ENCODE results near the gene BNIP5. TPM values are rescaled to one million over a fixed set of nuclear protein-coding genes. Genes with fewer than 3 reads are reported as not detected.

The BNIP5 gene
- total RNA-seq, 1 donor from 2014 or later, result not detected

GRCh38 chr6:36326356-36326995 lies 10.2 kb downstream of the BNIP5 start:
- no peak for DNase-seq (ENCODE audit: low spot score)

- no peak for DNase-seq (ENCODE audit: low spot score)
Observed at GRCh38 chr6:36324715-36325114, 12.0 kb downstream of the BNIP5 start.

GRCh38 chr6:36324191-36324590 lies 12.5 kb downstream of the BNIP5 start:
- no peak for DNase-seq (ENCODE audit: low spot score)

GRCh38 chr6:36323062-36323461 lies 13.6 kb downstream of the BNIP5 start:
- no peak for DNase-seq (ENCODE audit: low spot score)

GRCh38 chr6:36322591-36322990 lies 14.1 kb downstream of the BNIP5 start:
- no peak for DNase-seq (ENCODE audit: low spot score)

GRCh38 chr6:36320475-36320874 lies 16.2 kb downstream of the BNIP5 start:
- no peak for DNase-seq (ENCODE audit: low spot score)

GRCh38 chr6:36319821-36320220 lies 16.9 kb downstream of the BNIP5 start:
- no peak for DNase-seq (ENCODE audit: low spot score)

- no peak for DNase-seq (ENCODE audit: low spot score)
Observed at GRCh38 chr6:36319436-36319762, 17.3 kb downstream of the BNIP5 start.

- no peak for DNase-seq (ENCODE audit: low spot score)
Observed at GRCh38 chr6:36318690-36319435, 17.8 kb downstream of the BNIP5 start.

GRCh38 chr6:36317623-36318022 lies 19.1 kb downstream of the BNIP5 start:
- DNase-seq (ENCODE audit: low spot score), result no peak

GRCh38 chr6:36315921-36316320 lies 20.8 kb downstream of the BNIP5 start:
- no peak for DNase-seq (ENCODE audit: low spot score)

GRCh38 chr6:36314221-36315014 lies 22.3 kb downstream of the BNIP5 start:
- no peak for DNase-seq (ENCODE audit: low spot score)

- no peak for DNase-seq (ENCODE audit: low spot score)
Observed at GRCh38 chr6:36313649-36313936, 23.1 kb downstream of the BNIP5 start.

GRCh38 chr6:36312854-36313648 lies 23.6 kb downstream of the BNIP5 start:
- DNase-seq (ENCODE audit: low spot score), result no peak

GRCh38 chr6:36309900-36310299 lies 26.8 kb downstream of the BNIP5 start:
- no peak for DNase-seq (ENCODE audit: low spot score)

- no peak for DNase-seq (ENCODE audit: low spot score)
Observed at GRCh38 chr6:36309203-36309602, 27.5 kb downstream of the BNIP5 start.

GRCh38 chr6:36308514-36308913 lies 28.2 kb downstream of the BNIP5 start:
- no peak for DNase-seq (ENCODE audit: low spot score)

GRCh38 chr6:36306375-36306774 lies 30.3 kb downstream of the BNIP5 start:
- no peak for DNase-seq (ENCODE audit: low spot score)

- DNase-seq (ENCODE audit: low spot score), result no peak
Observed at GRCh38 chr6:36305885-36306284, 30.8 kb downstream of the BNIP5 start.

GRCh38 chr6:36302227-36302976 lies 34.3 kb downstream of the BNIP5 start:
- no peak for DNase-seq (ENCODE audit: low spot score)

GRCh38 chr6:36301781-36302180 lies 34.9 kb downstream of the BNIP5 start:
- DNase-seq (ENCODE audit: low spot score), result no peak
